Sigmoid colon (tissue), 7 donors: ENCODE data around the gene SRGAP2C. TPM values are rescaled to one million over a fixed set of nuclear protein-coding genes. Genes with fewer than 3 reads are reported as not detected.
"Not testable (repeated sequence)": the region's sequence is repeated elsewhere in the genome, so short reads cannot be mapped to it uniquely, and the experiment has no call there.

Experiments
- DNase-seq: peaks from one replicate; pipeline ENCODE4 v3.0.0-alpha.2; 2019
- H3K27ac ChIP-seq, 4 donors: fragments of 200-600 bp; sonication (generic); one replicate each; pipeline ENCODE4 v1.5.1; 2016 to 2019; ENCODE audit warnings: mild to moderate bottlenecking in 1 of 4
- H3K27me3 ChIP-seq, 3 donors: fragments of 200-600 bp; sonication (generic); one replicate each; pipeline ENCODE4 v1.5.1; 2019; ENCODE audit warnings: mild to moderate bottlenecking in 1 of 3
- H3K36me3 ChIP-seq, 4 donors: fragments of 200-600 bp; sonication (generic); one replicate each; pipeline ENCODE4 v1.5.1; 2016 to 2019
- H3K4me1 ChIP-seq, 4 donors: fragments of 200-600 bp; sonication (generic); one replicate each; pipeline ENCODE4 v1.5.1; 2017 to 2019
- H3K4me3 ChIP-seq, 4 donors: fragments of 200-600 bp; sonication (generic); one replicate each; pipeline ENCODE4 v1.5.1; 2017 to 2019; ENCODE audit warnings: mild to moderate bottlenecking in 2 of 4, moderate library complexity in 1 of 4
- H3K9me3 ChIP-seq, 4 donors: fragments of 200-600 bp in 3 of 4; sonication (generic) in 3 of 4; one replicate each; pipeline versions ENCODE4 v1.5.1 to v1.6.1; 2013 to 2019
- CTCF ChIP-seq, 4 experiments: fragments of 450-650 bp in 3 of 4; fragments of 200-600 bp in 1 of 4; IDR thresholded peaks; one replicate each; pipeline ENCODE4 v1.5.1; 2016 to 2019; ENCODE audit warnings: antibody characterized with exemption in 4 of 4, mild to moderate bottlenecking in 3 of 4, moderate library complexity in 2 of 4
- EP300 ChIP-seq, 4 donors: sonication (generic); formaldehyde crosslinking; IDR thresholded peaks; one replicate each; pipeline ENCODE4 v1.6.1; 2017; ENCODE audit warnings: antibody characterized with exemption in 4 of 4
- POLR2A ChIP-seq, 2 donors: fragments of 450-650 bp; IDR thresholded peaks; one replicate each; pipeline ENCODE4 v1.6.1; 2016; ENCODE audit warnings: antibody characterized with exemption in 2 of 2, mild to moderate bottlenecking in 2 of 2, moderate library complexity in 2 of 2
- POLR2AphosphoS5 ChIP-seq, 4 donors: sonication (generic); formaldehyde crosslinking; IDR thresholded peaks; one replicate each; pipeline ENCODE4 v1.6.1; 2017; ENCODE audit warnings: antibody characterized with exemption in 4 of 4
- WGBS, 2 donors: extraction: QIAGEN DNeasy Blood & Tissue Kit; methylation state at CpG; one replicate each; pipeline ENCODE4 v1.1.7; 2013; 5-methylcytosine and 5-hydroxymethylcytosine counted together
- intact Hi-C: fragments of 100-400 bp; cut with DNase I; formaldehyde crosslinking; loops from one replicate; pipeline ENCODE4 v1.15.1; 2023
- polyA plus RNA-seq, 3 donors: library from polyadenylated mRNA; stranded (reverse); fragments of 200-250 nt; gene quantifications; one replicate each; pipeline ENCODE4 v1.2.3, GENCODE V29; 2013
- total RNA-seq, 4 donors: library from RNA; depleted of rRNA; stranded (reverse); fragments of >200 nt; gene quantifications; one replicate each; pipeline ENCODE4 v1.1.0, GENCODE V29; 2016
- donor health status: healthy with polysubstance abuse.
- donor health status: Bipolar disorder and iron deficiency.
- donor health status: healthy.

Gene SRGAP2C
- total and polyA plus RNA-seq, 7 donors, result 0.92 to 26.0 (median 20.9) TPM

- peak; percentile 54 for DNase-seq
- H3K9me3 ChIP-seq, H3K4me1 ChIP-seq, intact Hi-C loops, H3K36me3 ChIP-seq, H3K27me3 ChIP-seq: not testable (repeated sequence)
- H3K27ac ChIP-seq, result peak overlapping the region in 3 of 4 donors; percentile 48 to 77 (median 73)
- WGBS, 2 donors, result 23 to 26% methylated on average over 21 of the region's 22 CpGs
- peak overlapping the region; percentile 44 to 64 (median 56) for H3K4me3 ChIP-seq
These were observed 212.3 kb downstream of the SRGAP2C start for GRCh38 chr1:121397101-121397500.

GRCh38 chr1:121399193-121399592 is 214.4 kb downstream of the SRGAP2C start:
- DNase-seq, intact Hi-C loops, H3K9me3 ChIP-seq, H3K36me3 ChIP-seq, H3K27ac ChIP-seq, H3K27me3 ChIP-seq, H3K4me3 ChIP-seq, H3K4me1 ChIP-seq: not testable (repeated sequence)
- WGBS, 2 donors, result 66 to 91% methylated on average over 4 to 5 of the region's 5 CpGs

GRCh38 chr1:121400108-121400507 is 215.3 kb downstream of the SRGAP2C start:
- H3K27me3 ChIP-seq, H3K27ac ChIP-seq, intact Hi-C loops, H3K4me3 ChIP-seq, H3K4me1 ChIP-seq, H3K9me3 ChIP-seq, H3K36me3 ChIP-seq, DNase-seq: not testable (repeated sequence)
- WGBS, 2 donors, result 79 to 92% methylated on average over 3 of the region's 3 CpGs

GRCh38 chr1:121400541-121401310 is 216.0 kb downstream of the SRGAP2C start:
- H3K4me3 ChIP-seq, H3K9me3 ChIP-seq, H3K27me3 ChIP-seq, H3K36me3 ChIP-seq, DNase-seq, intact Hi-C loops, H3K4me1 ChIP-seq, H3K27ac ChIP-seq: not testable (repeated sequence)
- 81 to 88% methylated on average over 6 of the region's 6 CpGs for WGBS, 2 donors

GRCh38 chr1:121401375-121401955 is 216.7 kb downstream of the SRGAP2C start:
- H3K4me3 ChIP-seq, H3K36me3 ChIP-seq, H3K27ac ChIP-seq, intact Hi-C loops, H3K4me1 ChIP-seq, DNase-seq, H3K9me3 ChIP-seq, H3K27me3 ChIP-seq: not testable (repeated sequence)
- 19 to 57% methylated on average over 22 to 23 of the region's 26 CpGs for WGBS, 2 donors

- H3K27ac ChIP-seq, H3K4me3 ChIP-seq, DNase-seq, H3K9me3 ChIP-seq, H3K36me3 ChIP-seq, intact Hi-C loops, H3K4me1 ChIP-seq, H3K27me3 ChIP-seq: not testable (repeated sequence)
- 92 to 100% methylated on average over 6 of the region's 7 CpGs for WGBS, 2 donors
These were observed 218.5 kb downstream of the SRGAP2C start for GRCh38 chr1:121403254-121403653.

GRCh38 chr1:121408354-121408753 is 223.6 kb downstream of the SRGAP2C start:
- 63 to 89% methylated on average over 1 of the region's 1 CpG for WGBS, 2 donors
- intact Hi-C loops, result no loop called here
- Histone ChIP-seq H3K9me3 (no peaks in the 10 kb centered on the region), H3K36me3 (no peaks in the 10 kb centered on the region), H3K4me1 (no peaks in the 10 kb centered on the region), H3K27me3 (no peaks in the 10 kb centered on the region), H3K27ac (no peak overlapping the region), H3K4me3 (no peak overlapping the region)
- no peak for DNase-seq
- TF ChIP-seq POLR2A (IDR thresholded peaks at IDR 0.05), result no peak
- no peak for TF ChIP-seq POLR2AphosphoS5 (IDR thresholded peaks at IDR 0.05)
- TF ChIP-seq CTCF (IDR thresholded peaks at IDR 0.05), result no peak
- TF ChIP-seq EP300 (IDR thresholded peaks at IDR 0.05), result no peak

GRCh38 chr1:121413821-121414220 is 229.0 kb downstream of the SRGAP2C start:
- 75 to 80% methylated on average over 3 of the region's 3 CpGs for WGBS, 2 donors
- H3K4me3 ChIP-seq, result no peak overlapping the region
- no peak overlapping the region for H3K27ac ChIP-seq
- no peaks in the 10 kb centered on the region for H3K27me3 ChIP-seq
- no peaks in the 10 kb centered on the region for H3K36me3 ChIP-seq
- DNase-seq, result no peak
- TF ChIP-seq POLR2AphosphoS5 (IDR thresholded peaks at IDR 0.05) (no peak), CTCF (IDR thresholded peaks at IDR 0.05) (no peak), POLR2A (IDR thresholded peaks at IDR 0.05) (no peak), EP300 (IDR thresholded peaks at IDR 0.05) (no peak)
- no peaks in the 10 kb centered on the region for H3K4me1 ChIP-seq
- intact Hi-C loops, result no loop called here
- no peaks in the 10 kb centered on the region for H3K9me3 ChIP-seq
